RWPE1 (cell line): ENCODE measurements around the gene LYSET.
A peak's percentile ranks its signal among the peaks of the same experiment; 100 is the strongest.
"Not testable (repeated sequence)": the region's sequence is repeated elsewhere in the genome, so short reads cannot be mapped to it uniquely, and the experiment has no call there.

Experiments used
- CTCF ChIA-PET: fragments of 350-600 bp; sonication (Branson Sonifier 250); formaldehyde crosslinking; extraction: SDS; loops from one replicate; lab custom pipeline; 2021; lab: Yijun Ruan, JAX
- POLR2A ChIA-PET: fragments of 400-600 bp; formaldehyde crosslinking; extraction: SDS; loops from one replicate; lab custom pipeline; 2020; ENCODE audit warnings: antibody characterized with exemption; ENCODE audit not compliant: low non-redundant PET; lab: Yijun Ruan, JAX
- DNase-seq: peaks from one replicate; pipeline ENCODE4 v3.0.0; 2012; ENCODE audit warnings: low spot score
- H3K27ac ChIP-seq: fragments of 450-650 bp; 2 replicates; pipeline ENCODE4 v1.5.1; 2017
- TF ChIP-seq, protein P1 (sequence below): fragments of 450-650 bp; conservative IDR thresholded peaks from 2 replicates; pipeline ENCODE4 v1.5.1; 2017; ENCODE audit warnings: low read depth, mild to moderate bottlenecking

LYSET gene

GRCh38 chr14:93146119-93146518 is 39.0 kb upstream of the LYSET start:
- CTCF ChIA-PET, result interaction anchor here (0.6 to 0.8 kb wide), 2 partner anchors 71 to 1344 kb away, joined by 3 to 5 read pairs; no protein-coding TSS in a partner anchor
- no peak for DNase-seq
- TF ChIP-seq, protein P1, sequence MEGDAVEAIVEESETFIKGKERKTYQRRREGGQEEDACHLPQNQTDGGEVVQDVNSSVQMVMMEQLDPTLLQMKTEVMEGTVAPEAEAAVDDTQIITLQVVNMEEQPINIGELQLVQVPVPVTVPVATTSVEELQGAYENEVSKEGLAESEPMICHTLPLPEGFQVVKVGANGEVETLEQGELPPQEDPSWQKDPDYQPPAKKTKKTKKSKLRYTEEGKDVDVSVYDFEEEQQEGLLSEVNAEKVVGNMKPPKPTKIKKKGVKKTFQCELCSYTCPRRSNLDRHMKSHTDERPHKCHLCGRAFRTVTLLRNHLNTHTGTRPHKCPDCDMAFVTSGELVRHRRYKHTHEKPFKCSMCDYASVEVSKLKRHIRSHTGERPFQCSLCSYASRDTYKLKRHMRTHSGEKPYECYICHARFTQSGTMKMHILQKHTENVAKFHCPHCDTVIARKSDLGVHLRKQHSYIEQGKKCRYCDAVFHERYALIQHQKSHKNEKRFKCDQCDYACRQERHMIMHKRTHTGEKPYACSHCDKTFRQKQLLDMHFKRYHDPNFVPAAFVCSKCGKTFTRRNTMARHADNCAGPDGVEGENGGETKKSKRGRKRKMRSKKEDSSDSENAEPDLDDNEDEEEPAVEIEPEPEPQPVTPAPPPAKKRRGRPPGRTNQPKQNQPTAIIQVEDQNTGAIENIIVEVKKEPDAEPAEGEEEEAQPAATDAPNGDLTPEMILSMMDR, result no peak
- H3K27ac ChIP-seq, result no peak overlapping the region
- POLR2A ChIA-PET, result no interaction called here

DNA sequence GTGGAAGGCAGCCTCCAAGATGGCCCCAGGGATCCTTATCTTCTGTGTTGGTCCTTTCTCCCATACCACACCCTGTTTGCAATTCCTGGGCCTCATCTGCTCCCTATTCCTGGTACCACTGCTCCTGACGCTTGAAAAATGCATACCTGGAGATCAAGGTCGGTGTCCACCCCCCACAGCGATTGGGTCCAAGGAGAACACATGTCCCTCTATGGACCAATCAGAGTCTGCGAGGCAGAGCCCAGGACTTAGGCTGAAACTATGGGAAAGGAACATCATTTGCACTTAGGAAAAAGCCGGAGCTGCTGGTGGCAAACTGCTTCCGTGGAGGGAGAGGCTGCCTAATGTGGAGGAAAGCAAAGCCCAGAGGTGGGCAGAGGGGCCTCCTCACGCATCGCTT is 36.1 kb upstream of the LYSET start:
- peak overlapping the region; percentile 73; the same call in 1 of the 2 replicates for H3K27ac ChIP-seq
- ChIA-PET CTCF (interaction anchor here (0.7 kb wide), 1 partner anchor 174 kb away, joined by 6 read pairs; no protein-coding TSS in a partner anchor), POLR2A (no interaction called here)
- TF ChIP-seq, protein P1, result no peak
- no peak for DNase-seq

DNA sequence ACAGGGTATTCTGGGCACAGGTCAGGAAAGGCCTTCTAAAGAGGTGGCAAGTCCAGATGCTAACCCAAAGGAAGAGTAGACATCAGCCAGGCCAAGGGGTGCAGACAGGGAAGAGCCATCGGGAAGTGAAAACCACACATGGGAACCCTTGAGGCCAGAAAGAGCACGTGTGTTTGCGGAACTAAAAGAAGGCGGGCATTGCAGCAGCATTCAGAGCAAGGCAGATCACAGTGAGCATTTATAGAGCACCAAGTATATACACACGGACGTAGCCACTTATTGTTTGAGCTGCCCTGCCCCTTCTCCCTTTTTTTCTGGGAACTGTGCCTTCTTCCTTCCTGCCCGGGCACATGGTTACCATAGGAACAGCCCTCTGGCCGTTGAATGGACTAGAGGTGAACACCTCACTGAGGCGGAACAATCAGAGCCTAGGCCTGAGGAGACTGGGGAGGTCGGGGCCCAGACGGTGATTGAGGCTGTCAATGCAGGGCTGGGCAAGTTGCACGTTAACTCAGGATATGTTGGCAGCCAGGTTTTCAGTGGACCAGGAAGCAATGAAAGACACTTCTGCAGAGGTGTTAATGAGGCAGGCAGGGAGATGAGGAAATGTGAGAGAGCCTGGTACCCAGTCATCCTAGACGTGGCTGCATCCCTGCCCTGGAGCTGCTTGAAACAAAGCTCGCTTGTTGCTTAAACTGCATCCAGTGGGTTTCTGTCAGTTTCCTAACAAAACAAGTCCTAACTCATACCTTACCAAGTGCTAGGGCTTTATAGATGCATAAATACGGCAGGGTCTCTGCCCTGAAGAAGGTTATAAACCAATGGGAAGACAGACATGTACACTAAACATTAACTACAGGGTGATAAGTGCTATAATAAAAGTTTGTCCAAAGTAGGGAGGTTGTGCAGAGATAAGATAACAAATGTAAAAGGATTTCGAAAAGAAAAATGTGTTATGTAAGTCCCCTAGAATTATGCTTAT is 34.6 kb upstream of the LYSET start:
- TF ChIP-seq, protein P1, result no peak
- peak; percentile 33 for DNase-seq
- H3K27ac ChIP-seq, result peak overlapping the region; percentile 73
- ChIA-PET CTCF (interaction anchor here (0.7 to 1.0 kb wide), 2 partner anchors 34 to 37 kb away, joined by 3 read pairs; partner anchors contain the start of gene MOAP1), POLR2A (no interaction called here)

DNA sequence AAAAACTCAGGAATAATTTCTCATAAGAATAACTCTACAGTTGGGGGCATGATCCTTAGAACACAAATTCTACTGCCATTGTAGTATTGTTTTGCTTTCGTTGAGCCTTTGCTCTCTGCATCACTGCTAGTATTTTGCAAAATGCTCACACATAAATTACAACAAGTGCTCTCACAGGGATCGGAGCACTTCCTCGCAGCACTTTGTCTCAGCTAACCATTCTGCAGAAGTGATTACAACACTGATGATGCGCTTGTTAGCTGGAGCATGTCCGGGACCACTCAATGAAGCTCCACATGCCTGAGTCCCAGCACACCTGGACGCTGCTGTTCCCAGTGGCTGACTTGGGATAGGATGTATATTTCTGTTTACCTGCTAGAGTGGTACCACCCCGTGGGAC is 32.0 kb upstream of the LYSET start:
- CTCF ChIA-PET, result no interaction called here
- POLR2A ChIA-PET, result no interaction called here
- DNase-seq, result no peak
- no peak overlapping the region for H3K27ac ChIP-seq
- TF ChIP-seq, protein P1, result no peak

DNA sequence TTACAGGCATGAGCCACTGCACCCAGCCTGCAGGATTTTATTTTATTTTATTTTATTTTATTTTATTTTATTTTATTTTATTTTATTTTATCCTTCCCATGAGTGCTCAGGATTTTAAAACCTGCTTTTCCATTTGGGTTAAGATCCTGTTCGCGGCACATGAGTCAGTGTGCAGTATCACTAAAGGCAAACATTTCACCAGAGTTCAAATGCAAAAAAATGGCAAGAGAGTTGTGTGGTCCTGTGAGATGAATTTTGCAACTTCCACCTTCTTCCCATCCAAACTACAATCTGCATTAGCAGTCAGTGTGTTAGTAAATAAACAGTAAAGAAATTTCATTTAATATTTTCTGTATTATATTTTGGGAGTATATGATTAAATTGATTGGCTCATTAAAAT is 29.4 kb upstream of the LYSET start:
- H3K27ac ChIP-seq, result no peak overlapping the region
- CTCF ChIA-PET, result no interaction called here
- TF ChIP-seq, protein P1, result no peak
- POLR2A ChIA-PET, result interaction anchor here (0.6 kb wide), 1 partner anchor 276 kb away, joined by 3 read pairs; no protein-coding TSS in a partner anchor
- DNase-seq, result no peak

DNA sequence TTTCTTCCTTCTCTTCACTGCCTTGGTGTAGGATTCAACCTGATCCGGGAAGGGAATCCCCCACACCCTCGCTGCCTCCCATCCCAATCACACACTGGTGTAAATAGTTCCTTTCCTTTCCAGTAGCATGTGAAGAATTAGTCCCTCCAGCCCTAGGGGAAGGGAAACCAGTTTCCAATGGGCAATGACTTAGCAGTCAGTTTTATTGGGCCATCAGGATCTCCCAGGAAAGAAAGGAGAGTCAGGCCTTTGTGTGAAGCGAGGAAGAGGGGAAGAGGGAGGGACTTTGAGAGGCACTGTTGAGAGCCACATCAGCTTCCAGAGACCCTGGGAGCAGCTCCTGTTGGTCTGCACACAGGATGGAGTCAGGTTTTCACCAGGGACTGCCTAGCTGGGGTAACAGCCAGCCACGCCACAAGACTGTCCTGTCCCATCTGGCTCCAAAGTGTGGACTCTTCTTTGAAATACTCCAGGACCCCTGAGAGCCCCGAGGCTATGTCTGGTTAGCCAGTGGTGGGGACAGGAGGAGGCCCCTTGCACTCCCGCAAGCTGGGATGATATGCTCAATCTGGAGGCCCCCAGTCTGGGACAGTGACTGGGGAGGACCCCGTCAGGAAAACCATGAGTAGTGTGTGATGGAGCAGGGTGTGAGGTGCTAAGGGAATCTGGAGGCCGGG is 28.3 kb upstream of the LYSET start:
- CTCF ChIA-PET, result no interaction called here

DNA sequence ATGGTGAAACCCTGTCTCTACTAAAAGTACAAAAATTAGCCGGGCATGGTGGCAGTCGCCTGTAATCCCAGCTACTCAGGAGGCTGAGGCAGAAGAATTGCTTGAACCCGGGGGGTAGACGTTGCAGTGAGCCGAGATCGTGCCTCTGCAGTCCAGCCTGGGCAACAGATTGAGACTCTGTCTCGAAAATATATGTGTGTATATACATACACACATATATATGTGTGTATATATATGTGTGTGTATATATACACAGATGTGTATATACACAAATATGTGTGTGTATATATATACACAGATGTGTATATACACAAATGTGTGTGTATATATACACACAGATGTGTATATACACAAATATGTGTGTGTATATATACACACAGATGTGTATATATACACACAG is 26.8 kb upstream of the LYSET start:
- POLR2A ChIA-PET, DNase-seq, H3K27ac ChIP-seq, CTCF ChIA-PET: not testable (repeated sequence)

More for the DNA sequence above, 28.3 kb upstream of the LYSET start:
- POLR2A ChIA-PET, result interaction anchor here (0.8 kb wide), 1 partner anchor 212 kb away, joined by 4 read pairs; no protein-coding TSS in a partner anchor
- TF ChIP-seq, protein P1, result no peak
- H3K27ac ChIP-seq, result peak overlapping the region; percentile 19; the same call in 1 of the 2 replicates
- no peak for DNase-seq

- CTCF ChIA-PET, result interaction anchor here (0.6 to 1.2 kb wide), 7 partner anchors 18 to 1372 kb away, joined by 3 to 6 read pairs (median 4); no protein-coding TSS in a partner anchor
- not testable (repeated sequence) for DNase-seq, H3K27ac ChIP-seq
- POLR2A ChIA-PET, result interaction anchor here (0.5 kb wide), 1 partner anchor 275 kb away, joined by 3 read pairs; no protein-coding TSS in a partner anchor
Measured at GRCh38 chr14:93159625-93160352, 25.3 kb upstream of the LYSET start.
